Fibroblast of skin of left biceps (primary cell): Measurements from ENCODE around the gene MYL9.

ENCODE experiments used
- DNase-seq, 2 experiments: peaks; one replicate each; pipeline ENCODE4 v3.0.0-alpha.2; 2013; ENCODE audit warnings: low read depth in 2 of 2

Gene MYL9

GRCh38 chr20:36526521-36527011 lies 14.8 kb upstream of the MYL9 start:
- no peak for DNase-seq

GRCh38 chr20:36527331-36528125 lies 13.8 kb upstream of the MYL9 start:
- no peak for DNase-seq

GRCh38 chr20:36528176-36528874 lies 13.0 kb upstream of the MYL9 start:
- DNase-seq: no peak

GRCh38 chr20:36528875-36529417 lies 12.4 kb upstream of the MYL9 start:
- DNase-seq: no peak

- no peak for DNase-seq
Observed at GRCh38 chr20:36532388-36532787, 8.9 kb upstream of the MYL9 start.

- no peak for DNase-seq
Observed at GRCh38 chr20:36532822-36533221, 8.5 kb upstream of the MYL9 start.

GRCh38 chr20:36538026-36538722 lies 3.1 kb upstream of the MYL9 start:
- peak in 1 of 2 experiments; percentile 24 for DNase-seq

- DNase-seq: no peak
Observed at GRCh38 chr20:36540551-36541211, 638 bp upstream of the MYL9 start.

GRCh38 chr20:36541768-36542488 lies 609 bp downstream of the MYL9 start:
- no peak for DNase-seq

GRCh38 chr20:36542516-36543183 lies 1.3 kb downstream of the MYL9 start:
- DNase-seq: no peak

- no peak for DNase-seq
Observed at GRCh38 chr20:36543184-36544133, 2.1 kb downstream of the MYL9 start.

- no peak for DNase-seq
Observed at GRCh38 chr20:36544134-36545018, 3.1 kb downstream of the MYL9 start.

GRCh38 chr20:36546111-36546736 lies 4.9 kb downstream of the MYL9 start:
- no peak for DNase-seq

- DNase-seq: no peak
Observed at GRCh38 chr20:36547186-36548005, 6.1 kb downstream of the MYL9 start.

- no peak for DNase-seq
Observed at GRCh38 chr20:36548006-36548315, 6.6 kb downstream of the MYL9 start.

GRCh38 chr20:36548704-36549627 lies 7.6 kb downstream of the MYL9 start:
- no peak for DNase-seq
